Ishikawa (cell line): ENCODE results near the gene HSF5.

Experiments
- CEBPB ChIP-seq: IDR thresholded peaks from 2 replicates; pipeline ENCODE4 v1.6.1; 2012
- CREB1 ChIP-seq: IDR thresholded peaks from 2 replicates; pipeline ENCODE4 v1.6.1; 2012; ENCODE audit warnings: low read depth
- EGR1 ChIP-seq: IDR thresholded peaks from 2 replicates; pipeline ENCODE4 v1.6.1; 2012
- EP300 ChIP-seq: IDR thresholded peaks from 2 replicates; pipeline ENCODE4 v1.6.1; 2012; ENCODE audit warnings: borderline replicate concordance
- FOXM1 ChIP-seq: IDR thresholded peaks from 2 replicates; pipeline ENCODE4 v1.6.1; 2012; ENCODE audit warnings: low read depth, borderline replicate concordance
- NFIC ChIP-seq: IDR thresholded peaks from 2 replicates; pipeline ENCODE4 v1.6.1; 2012
- RAD21 ChIP-seq: IDR thresholded peaks from 2 replicates; pipeline ENCODE4 v1.6.1; 2012; ENCODE audit warnings: low read depth
- TAF1 ChIP-seq: IDR thresholded peaks from 2 replicates; pipeline ENCODE4 v1.6.1; 2012; ENCODE audit warnings: low read depth, mild to moderate bottlenecking
- TCF12 ChIP-seq: IDR thresholded peaks from 2 replicates; pipeline ENCODE4 v1.6.1; 2012; ENCODE audit warnings: low read depth
- TEAD4 ChIP-seq: IDR thresholded peaks from 2 replicates; pipeline ENCODE4 v1.6.1; 2012
- YY1 ChIP-seq: IDR thresholded peaks from 2 replicates; pipeline ENCODE4 v1.6.1; 2012; ENCODE audit warnings: low read depth
- ZBTB7A ChIP-seq: IDR thresholded peaks from 2 replicates; pipeline ENCODE4 v1.6.1; 2012; ENCODE audit warnings: low read depth
- TF ChIP-seq, protein P1 (sequence below): IDR thresholded peaks from 2 replicates; pipeline ENCODE4 v1.6.1; 2012; ENCODE audit warnings: low read depth, mild to moderate bottlenecking
- TF ChIP-seq, protein P2 (sequence below): IDR thresholded peaks from 2 replicates; pipeline ENCODE4 v1.6.1; 2012
- TF ChIP-seq, protein P3 (sequence below): IDR thresholded peaks from 2 replicates; pipeline ENCODE4 v1.6.1; 2012

The HSF5 gene

DNA sequence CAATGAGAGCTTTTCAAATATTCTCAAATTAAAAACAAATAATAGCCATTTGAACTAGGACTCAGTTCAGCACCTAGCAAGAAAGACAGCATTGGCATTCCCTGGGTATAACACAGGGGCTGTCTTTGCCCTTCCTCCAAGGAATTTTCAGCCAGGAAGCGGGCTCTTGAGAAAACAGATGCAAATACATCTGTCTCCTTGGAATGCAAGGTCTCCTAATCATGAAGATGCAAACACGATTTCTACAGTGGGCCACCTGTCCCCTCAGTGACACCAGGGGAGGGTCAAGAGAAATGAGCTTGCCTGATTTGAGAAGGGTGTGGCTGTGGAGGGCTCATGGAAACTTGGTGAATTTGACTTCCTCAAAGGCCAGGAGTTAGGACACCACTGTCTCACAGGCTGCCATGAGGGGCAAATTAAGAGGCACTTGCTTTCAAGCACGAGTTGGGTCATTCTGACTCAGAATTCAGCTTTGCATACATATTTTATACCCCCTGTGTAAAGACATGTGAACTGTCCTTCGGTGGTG is 111.7 kb downstream of the HSF5 start:
- no peak for TF ChIP-seq CEBPB
- TF ChIP-seq, protein P1, sequence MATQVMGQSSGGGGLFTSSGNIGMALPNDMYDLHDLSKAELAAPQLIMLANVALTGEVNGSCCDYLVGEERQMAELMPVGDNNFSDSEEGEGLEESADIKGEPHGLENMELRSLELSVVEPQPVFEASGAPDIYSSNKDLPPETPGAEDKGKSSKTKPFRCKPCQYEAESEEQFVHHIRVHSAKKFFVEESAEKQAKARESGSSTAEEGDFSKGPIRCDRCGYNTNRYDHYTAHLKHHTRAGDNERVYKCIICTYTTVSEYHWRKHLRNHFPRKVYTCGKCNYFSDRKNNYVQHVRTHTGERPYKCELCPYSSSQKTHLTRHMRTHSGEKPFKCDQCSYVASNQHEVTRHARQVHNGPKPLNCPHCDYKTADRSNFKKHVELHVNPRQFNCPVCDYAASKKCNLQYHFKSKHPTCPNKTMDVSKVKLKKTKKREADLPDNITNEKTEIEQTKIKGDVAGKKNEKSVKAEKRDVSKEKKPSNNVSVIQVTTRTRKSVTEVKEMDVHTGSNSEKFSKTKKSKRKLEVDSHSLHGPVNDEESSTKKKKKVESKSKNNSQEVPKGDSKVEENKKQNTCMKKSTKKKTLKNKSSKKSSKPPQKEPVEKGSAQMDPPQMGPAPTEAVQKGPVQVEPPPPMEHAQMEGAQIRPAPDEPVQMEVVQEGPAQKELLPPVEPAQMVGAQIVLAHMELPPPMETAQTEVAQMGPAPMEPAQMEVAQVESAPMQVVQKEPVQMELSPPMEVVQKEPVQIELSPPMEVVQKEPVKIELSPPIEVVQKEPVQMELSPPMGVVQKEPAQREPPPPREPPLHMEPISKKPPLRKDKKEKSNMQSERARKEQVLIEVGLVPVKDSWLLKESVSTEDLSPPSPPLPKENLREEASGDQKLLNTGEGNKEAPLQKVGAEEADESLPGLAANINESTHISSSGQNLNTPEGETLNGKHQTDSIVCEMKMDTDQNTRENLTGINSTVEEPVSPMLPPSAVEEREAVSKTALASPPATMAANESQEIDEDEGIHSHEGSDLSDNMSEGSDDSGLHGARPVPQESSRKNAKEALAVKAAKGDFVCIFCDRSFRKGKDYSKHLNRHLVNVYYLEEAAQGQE, result peak; percentile 13; the same call in 1 of the 2 replicates

DNA sequence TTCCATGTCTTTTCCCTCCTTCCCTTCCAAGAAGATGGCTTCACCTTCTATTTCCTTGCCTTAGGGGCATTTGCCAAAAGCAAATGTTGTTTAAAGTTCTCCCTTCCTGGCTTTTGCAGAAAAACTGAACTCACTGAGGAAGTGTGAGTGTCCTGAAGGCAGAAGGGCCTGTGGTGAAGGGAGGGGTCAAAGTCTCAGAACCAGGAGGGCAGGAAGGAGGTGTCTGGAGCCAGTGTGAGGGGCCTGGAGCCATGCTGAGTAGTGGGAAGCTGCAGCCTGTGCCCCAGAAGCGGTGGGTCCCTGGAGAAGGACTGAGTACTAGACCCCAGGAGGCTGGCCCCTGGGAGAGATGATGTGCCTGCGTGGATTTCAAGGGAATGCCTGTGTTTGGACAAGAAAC is 112.4 kb downstream of the HSF5 start:
- TF ChIP-seq EP300 (no peak), TEAD4 (no peak), CREB1 (no peak), TAF1 (no peak)

DNA sequence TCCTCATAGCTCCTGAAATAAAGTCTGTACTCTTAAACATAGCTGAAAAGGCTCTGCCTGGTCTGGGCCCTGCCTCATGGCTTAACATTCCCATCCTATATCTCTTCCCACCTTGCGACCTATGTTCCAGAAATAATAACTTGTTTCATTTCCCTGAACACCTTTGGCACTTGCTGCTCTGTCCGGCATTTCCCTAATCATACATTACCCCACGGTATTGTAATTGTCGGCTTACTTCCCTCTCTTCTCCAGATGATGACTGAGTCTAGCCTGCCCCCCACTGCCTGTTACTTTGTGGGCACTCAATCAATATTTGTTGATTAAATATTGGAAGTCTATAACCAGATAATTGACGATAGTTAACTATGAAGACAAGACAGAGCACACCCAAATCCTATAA is 113.0 kb downstream of the HSF5 start:
- TF ChIP-seq ZBTB7A, result no peak

DNA sequence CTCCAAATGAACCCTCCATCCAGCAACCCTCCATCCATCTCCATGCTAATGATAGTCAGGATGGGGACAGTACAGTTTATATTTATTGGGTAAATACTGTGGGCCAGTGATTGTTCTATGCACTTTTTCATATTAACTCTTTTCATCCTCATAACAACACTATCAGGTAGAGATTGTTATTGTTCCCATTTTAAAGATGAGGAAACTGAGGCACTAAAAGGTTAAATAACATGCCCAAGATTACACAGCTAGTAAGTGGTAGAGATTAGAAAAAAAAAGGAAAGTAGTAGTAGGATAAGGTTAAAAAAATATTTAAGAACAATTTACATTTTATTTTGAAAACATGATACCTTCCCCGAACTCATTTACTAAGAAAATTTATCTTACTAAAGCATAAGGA is 114.3 kb downstream of the HSF5 start:
- TF ChIP-seq, protein P1, result no peak
- TF ChIP-seq EP300 (no peak), CEBPB (no peak), EGR1 (no peak), FOXM1 (no peak), ZBTB7A (no peak), CREB1 (no peak), NFIC (no peak), TCF12 (no peak), RAD21 (no peak), TAF1 (no peak), TEAD4 (no peak), YY1 (no peak)
- TF ChIP-seq, protein P2, sequence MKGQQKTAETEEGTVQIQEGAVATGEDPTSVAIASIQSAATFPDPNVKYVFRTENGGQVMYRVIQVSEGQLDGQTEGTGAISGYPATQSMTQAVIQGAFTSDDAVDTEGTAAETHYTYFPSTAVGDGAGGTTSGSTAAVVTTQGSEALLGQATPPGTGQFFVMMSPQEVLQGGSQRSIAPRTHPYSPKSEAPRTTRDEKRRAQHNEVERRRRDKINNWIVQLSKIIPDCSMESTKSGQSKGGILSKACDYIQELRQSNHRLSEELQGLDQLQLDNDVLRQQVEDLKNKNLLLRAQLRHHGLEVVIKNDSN, result no peak
- TF ChIP-seq, protein P3, sequence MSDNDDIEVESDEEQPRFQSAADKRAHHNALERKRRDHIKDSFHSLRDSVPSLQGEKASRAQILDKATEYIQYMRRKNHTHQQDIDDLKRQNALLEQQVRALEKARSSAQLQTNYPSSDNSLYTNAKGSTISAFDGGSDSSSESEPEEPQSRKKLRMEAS, result no peak

DNA sequence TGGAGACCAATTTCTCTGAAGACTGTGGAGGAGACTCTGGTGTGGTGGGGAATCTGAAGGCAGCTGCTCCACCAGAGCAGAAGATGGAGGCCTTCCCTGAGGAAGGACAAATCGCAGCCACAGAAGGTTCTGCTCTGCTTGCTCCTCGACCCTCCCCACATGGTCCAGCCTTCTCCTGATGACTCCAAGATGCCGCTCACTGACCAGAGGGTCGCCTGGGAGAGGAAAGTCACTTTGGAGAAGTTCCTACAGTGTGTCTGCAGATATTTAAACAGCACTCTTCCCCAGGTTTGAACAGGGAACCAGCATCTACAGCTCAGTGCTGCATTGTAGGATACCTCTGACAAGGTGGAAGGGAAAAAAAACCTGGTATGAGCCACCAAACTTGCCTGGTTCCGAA is 115.2 kb downstream of the HSF5 start:
- TF ChIP-seq, protein P2, result no peak
- TF ChIP-seq, protein P3, result no peak
- TF ChIP-seq CREB1, result no peak

DNA sequence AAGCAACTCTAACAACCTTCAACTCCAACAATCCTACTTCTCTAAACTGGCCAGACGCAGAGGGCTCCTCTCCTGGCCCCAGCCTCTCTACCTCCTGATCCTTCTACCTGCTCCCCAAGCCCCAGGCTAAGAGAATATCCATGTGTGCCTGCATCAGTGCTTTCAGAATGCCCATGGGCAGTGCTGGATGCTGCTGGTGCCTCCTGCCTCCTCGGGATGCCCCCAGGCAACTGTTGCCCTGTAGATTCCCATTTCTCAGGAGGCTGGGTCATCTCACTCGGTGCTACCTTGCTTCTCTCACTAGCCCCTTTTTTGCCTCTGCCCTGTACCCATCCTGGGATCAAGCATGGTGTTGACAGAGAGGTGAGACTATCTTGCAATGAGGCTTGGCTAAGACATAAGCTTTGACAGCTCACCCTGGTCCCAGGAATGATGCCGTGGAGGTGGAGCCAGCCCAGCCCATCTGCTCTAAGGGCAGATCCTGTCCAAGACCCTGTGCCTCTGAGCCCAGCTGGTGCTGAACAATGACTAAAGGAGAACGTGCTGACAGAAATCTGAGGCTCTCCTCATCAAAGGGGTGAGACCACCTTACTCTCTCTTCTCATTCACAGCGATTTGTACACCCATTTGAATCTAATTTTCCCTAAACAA is 116.8 kb downstream of the HSF5 start:
- TF ChIP-seq FOXM1 (no peak), TAF1 (no peak)

DNA sequence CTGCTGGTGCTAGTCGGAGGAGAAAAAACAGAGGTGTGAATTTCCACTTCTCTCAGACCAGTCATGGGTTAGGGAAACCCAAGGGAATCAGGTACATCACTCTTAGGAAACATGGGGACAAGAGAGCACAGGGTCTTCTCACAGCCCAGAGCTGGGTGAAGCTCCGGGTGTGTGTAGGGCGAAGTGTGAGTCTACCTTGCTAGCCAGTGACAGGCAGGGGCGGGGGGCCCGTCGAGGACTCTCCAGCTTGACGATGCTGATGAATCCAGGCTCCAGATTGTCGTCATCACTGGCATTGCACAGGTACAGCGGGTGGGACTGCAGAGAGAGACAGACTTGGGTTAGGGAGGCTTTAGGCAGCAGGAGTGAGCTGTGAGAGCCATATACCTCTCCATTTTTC is 117.5 kb downstream of the HSF5 start:
- TF ChIP-seq EGR1 (no peak), YY1 (no peak), FOXM1 (no peak), NFIC (no peak), CEBPB (no peak), EP300 (no peak), RAD21 (no peak), ZBTB7A (no peak)
- TF ChIP-seq, protein P2, result no peak
- TF ChIP-seq, protein P1, result no peak
